K562 (cell line): ENCODE measurements around the gene HES3. TPM values are rescaled to one million over a fixed set of nuclear protein-coding genes. Genes with fewer than 3 reads are reported as not detected.

ENCODE experiments used
- ATAC-seq: fragments of 200-7000 bp; cut with Tn5 transposase; 3 replicates; pipeline ENCODE4 v1.9.1; 2020; ENCODE audit warnings: moderate library complexity
- BruUV-seq: library from RNA; stranded (reverse); fragments of 400-500 nt; replicated peaks from 2 replicates; lab custom pipeline; 2021; lab: Mats Ljungman, UMichigan
- CTCF ChIA-PET: fragments of 300-600 bp; formaldehyde crosslinking; extraction: SDS; loops from one replicate; lab custom pipeline; 2021; ENCODE audit warnings: low intra/inter-chr PET ratio; lab: Yijun Ruan, JAX
- POLR2A ChIA-PET: fragments of 300-600, 350-650 bp; sonication (Branson Sonifier 250); formaldehyde crosslinking; extraction: SDS; loops from one replicate; lab custom pipeline; 2021; ENCODE audit warnings: antibody characterized with exemption, inconsistent platforms; lab: Yijun Ruan, JAX
- DNase-seq, 4 experiments: peaks; one replicate each; pipeline versions ENCODE4 v3.0.0 to v3.0.0-alpha.2; 2011 to 2018; ENCODE audit warnings: low spot score in 3 of 4, mixed read lengths in 3 of 4; ENCODE audit errors: extremely low read depth in 1 of 4
- FAIRE-seq: peaks from 2 replicates; lab custom pipeline; 2011; peaks lifted over from hg19 to GRCh38; lab: Jason Lieb, UNC
- H2AFZ ChIP-seq: 2 replicates; pipeline ENCODE4 v1.6.0; 2011; ENCODE audit warnings: low read depth, low read length, control low read depth, inconsistent platforms
- H3K27ac ChIP-seq: fragments of 200-600 bp; 3 replicates; pipeline ENCODE4 v1.8.0; 2011; ENCODE audit warnings: low read depth, mild to moderate bottlenecking, control low read depth, inconsistent platforms, low read length, moderate library complexity, mixed read lengths; ENCODE audit errors: extremely low read depth
- H3K27me3 ChIP-seq, 2 experiments: fragments of 300-600 bp in 1 of 2; 2 replicates in 1 of 2; 3 replicates in 1 of 2; pipeline versions ENCODE4 v1.6.0 to v1.8.0; 2011; ENCODE audit warnings: inconsistent platforms in 2 of 2, low read length in 2 of 2, mild to moderate bottlenecking in 1 of 2, mixed read lengths in 1 of 2, moderate library complexity in 1 of 2; ENCODE audit not compliant: control insufficient read depth in 2 of 2, insufficient read depth in 2 of 2
- H3K36me3 ChIP-seq: fragments of 300-600 bp; 3 replicates; pipeline ENCODE4 v1.8.0; 2011; ENCODE audit warnings: mild to moderate bottlenecking, low read length, inconsistent platforms; ENCODE audit not compliant: control insufficient read depth, insufficient read depth
- H3K4me1 ChIP-seq, 2 experiments: fragments of 200-600 bp in 1 of 2; replicated peaks in 1 of 2; 2 replicates in 1 of 2; 3 replicates in 1 of 2; pipeline versions ENCODE4 v1.5.1 to v1.8.0; 2011; ENCODE audit warnings: inconsistent platforms in 2 of 2, low read length in 2 of 2, mild to moderate bottlenecking in 1 of 2, mixed read lengths in 1 of 2, moderate library complexity in 1 of 2; ENCODE audit not compliant: control insufficient read depth in 2 of 2, insufficient read depth in 2 of 2
- H3K4me2 ChIP-seq: 2 replicates; pipeline ENCODE4 v1.6.1; 2011; ENCODE audit warnings: low read length, control low read depth, inconsistent platforms, mixed read lengths; ENCODE audit not compliant: insufficient read depth
- H3K4me3 ChIP-seq: fragments of 200-600 bp; sonication (generic), shearing (Covaris generic); 2 replicates; pipeline ENCODE4 v1.5.1; 2016; ENCODE audit warnings: control low read depth, inconsistent platforms
- H3K79me2 ChIP-seq: fragments of 200-600 bp; 3 replicates; pipeline ENCODE4 v1.8.0; 2011; ENCODE audit warnings: low read length, inconsistent platforms; ENCODE audit not compliant: control insufficient read depth, insufficient read depth
- H3K9ac ChIP-seq, 2 experiments: 2 replicates each; pipeline versions ENCODE4 v1.6.0 to v1.6.1; 2011; ENCODE audit warnings: low read depth in 2 of 2, low read length in 2 of 2, control low read depth in 1 of 2, inconsistent platforms in 1 of 2, mild to moderate bottlenecking in 1 of 2, mixed read lengths in 1 of 2; ENCODE audit not compliant: insufficient read depth in 1 of 2
- H3K9me1 ChIP-seq: one replicate; pipeline ENCODE4 v1.6.0; 2011; ENCODE audit warnings: inconsistent platforms, mild to moderate bottlenecking, low read length, moderate library complexity; ENCODE audit not compliant: control insufficient read depth, insufficient read depth
- H3K9me3 ChIP-seq: replicated peaks from 2 replicates; pipeline ENCODE4 v1.5.1; 2011; ENCODE audit warnings: low read depth, low read length, inconsistent platforms; ENCODE audit not compliant: control insufficient read depth, insufficient read depth
- H4K20me1 ChIP-seq: replicated peaks from 2 replicates; pipeline ENCODE4 v1.6.1; 2011; ENCODE audit warnings: low read length, inconsistent platforms, mixed read lengths; ENCODE audit not compliant: control insufficient read depth, insufficient read depth
- IFI16 ChIP-seq: fragments of 250-450 bp; sonication (Bioruptor Pico); IDR thresholded peaks from 2 replicates; pipeline ENCODE4 v2.1.2; 2022; ENCODE audit warnings: mild to moderate bottlenecking, inconsistent platforms
- ZBTB7A ChIP-seq: IDR thresholded peaks from 2 replicates; pipeline ENCODE4 v1.6.1; 2011; ENCODE audit warnings: low read depth, mild to moderate bottlenecking, low read length, moderate library complexity, borderline replicate concordance; ENCODE audit not compliant: control insufficient read depth
- WGBS: fragments of 100-300 bp; shearing (Covaris generic); methylation state at CpG from one replicate; pipeline ENCODE4 v1.1.6; 2016; ENCODE audit warnings: low coverage, mixed read lengths; ENCODE audit not compliant: insufficient coverage; ENCODE audit errors: missing lambda C conversion rate; 5-methylcytosine and 5-hydroxymethylcytosine counted together
- in situ Hi-C: fragments of 300-500 bp; cut with MboI; formaldehyde crosslinking; loops from 4 replicates; pipeline ENCODE4 v1.15.0; 2018; ENCODE audit warnings: inconsistent platforms, mixed read lengths
- intact Hi-C: fragments of 100-400 bp; cut with micrococcal nuclease; formaldehyde crosslinking; loops from 2 replicates; pipeline ENCODE4 v1.14.2; 2022
- polyA plus RNA-seq, 8 experiments: library from polyadenylated mRNA; depleted of rRNA in 4 of 8; stranded (reverse) in 5 of 8; unstranded in 3 of 8; fragments of >200 nt; fragmentation: Nextera tagmentation in 2 of 8; fragmentation: Illumina TruSeq in 1 of 8; extraction: Ambion mirVana in 2 of 8; extraction: Trizol in 1 of 8; gene quantifications; 2 replicates each; pipeline versions ENCODE4 v1.2.1 to v1.2.3, GENCODE V29; 2011 to 2014; ENCODE audit warnings: inconsistent platforms in 1 of 8, missing spikeins in 1 of 8
- total RNA-seq, 7 experiments: library from RNA; depleted of rRNA in 6 of 7; stranded (reverse); fragments of >200 nt in 6 of 7; fragmentation: Illumina TruSeq in 2 of 7; extraction: Trizol in 2 of 7; gene quantifications; 2 replicates each; pipeline versions ENCODE4 v1.2.1 to v1.2.3, GENCODE V29; 2011 to 2021; ENCODE audit warnings: low replicate concordance in 1 of 7

Gene HES3
- total and polyA plus RNA-seq, 9 of the 15 experiments (the other 6 are each of a cell fraction or from before 2014, with no cell fraction given): not detected

- no TSS peak for BruUV-seq
- no peak overlapping the region; a peak in 1 of 4 replicates for H3K9ac ChIP-seq
Measured at GRCh38 chr1:6241107-6241886, 2.7 kb upstream of the HES3 start.

More at GRCh38 chr1:6241107-6241886, 2.7 kb upstream of the HES3 start:
- 0 out of 2 replicates have a peak, but pooled peaks have one; percentile 16 for TF ChIP-seq ZBTB7A
- no peak for TF ChIP-seq IFI16 (CRISPR knock-in tag)
- no peak overlapping the region for H2AFZ ChIP-seq
- no peak overlapping the region for H3K4me2 ChIP-seq
- no peaks in the 10 kb centered on the region for H3K79me2 ChIP-seq
- no peak for ATAC-seq
- no peak for FAIRE-seq
- CTCF ChIA-PET: interaction anchor here (0.6 kb wide), 1 partner anchor 136 kb away, joined by 3 read pairs; no protein-coding TSS in a partner anchor
- no peaks in the 10 kb centered on the region for H3K9me1 ChIP-seq
- H4K20me1 ChIP-seq: peaks cover 9% of the 10 kb centered on the region
- 18% methylated on average over 30 of the region's 33 CpGs for WGBS
- H3K4me1 ChIP-seq: peaks cover 4 to 46% of the 10 kb centered on the region in 2 experiments; a peak in 4 of 5 replicates
- no peak overlapping the region for H3K27ac ChIP-seq
- DNase-seq: no peak
- H3K27me3 ChIP-seq: peaks cover 35 to 47% of the 10 kb centered on the region in 2 experiments
- no peak overlapping the region for H3K4me3 ChIP-seq
- in situ Hi-C loops (no loop called here), intact Hi-C loops (no loop called here)
- POLR2A ChIA-PET: interaction anchor here (0.6 to 1.0 kb wide), 3 partner anchors 23 to 42 kb away, joined by 3 to 4 read pairs (median 3); partner anchors contain the start of gene RPL22
- no peaks in the 10 kb centered on the region for H3K36me3 ChIP-seq
- H3K9me3 ChIP-seq: no peaks in the 10 kb centered on the region
